Spleen (tissue), 7 donors: ENCODE results near the gene HAPLN1.

ENCODE experiments used
- POLR2A ChIP-seq, 3 donors: fragments of 450-650 bp; IDR thresholded peaks; one replicate each; pipeline ENCODE4 v1.5.1; 2017; ENCODE audit warnings: antibody characterized with exemption in 3 of 3, mild to moderate bottlenecking in 1 of 3
- TF ChIP-seq, protein P1 (sequence below), 11 experiments: fragments of 200-600 bp in 7 of 11; fragments of 450-650 bp in 4 of 11; sonication (generic) in 4 of 11; IDR thresholded peaks in 8 of 11; conservative IDR thresholded peaks in 3 of 11; 1 replicate in 7 of 11; 2 replicates in 4 of 11; pipeline versions ENCODE4 v1.4.0 to v1.8.0; 2016 to 2021; ENCODE audit warnings: antibody characterized with exemption in 11 of 11, inconsistent platforms in 4 of 11, mild to moderate bottlenecking in 1 of 11
- donor health status: DM: no; HTN: no; CAD: no; lungs with moderate emphysema.
- donor health status: DM: no; HTN: no; CAD: no.
- donor health status: DM: no; HTN: no; CAD: no.

GRCh38 chr5:83590966-83591365 is 129.7 kb downstream of the HAPLN1 start:
- TF ChIP-seq, protein P1, sequence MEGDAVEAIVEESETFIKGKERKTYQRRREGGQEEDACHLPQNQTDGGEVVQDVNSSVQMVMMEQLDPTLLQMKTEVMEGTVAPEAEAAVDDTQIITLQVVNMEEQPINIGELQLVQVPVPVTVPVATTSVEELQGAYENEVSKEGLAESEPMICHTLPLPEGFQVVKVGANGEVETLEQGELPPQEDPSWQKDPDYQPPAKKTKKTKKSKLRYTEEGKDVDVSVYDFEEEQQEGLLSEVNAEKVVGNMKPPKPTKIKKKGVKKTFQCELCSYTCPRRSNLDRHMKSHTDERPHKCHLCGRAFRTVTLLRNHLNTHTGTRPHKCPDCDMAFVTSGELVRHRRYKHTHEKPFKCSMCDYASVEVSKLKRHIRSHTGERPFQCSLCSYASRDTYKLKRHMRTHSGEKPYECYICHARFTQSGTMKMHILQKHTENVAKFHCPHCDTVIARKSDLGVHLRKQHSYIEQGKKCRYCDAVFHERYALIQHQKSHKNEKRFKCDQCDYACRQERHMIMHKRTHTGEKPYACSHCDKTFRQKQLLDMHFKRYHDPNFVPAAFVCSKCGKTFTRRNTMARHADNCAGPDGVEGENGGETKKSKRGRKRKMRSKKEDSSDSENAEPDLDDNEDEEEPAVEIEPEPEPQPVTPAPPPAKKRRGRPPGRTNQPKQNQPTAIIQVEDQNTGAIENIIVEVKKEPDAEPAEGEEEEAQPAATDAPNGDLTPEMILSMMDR (IDR thresholded peaks at IDR 0.05 in 8 of 11, conservative IDR thresholded peaks at IDR 0.05 in 3 of 11): no peak
- no peak for TF ChIP-seq POLR2A (IDR thresholded peaks at IDR 0.05)
